IMR-90 (cell line): ENCODE measurements around the gene MKKS. TPM values are rescaled to one million over a fixed set of nuclear protein-coding genes. Genes with fewer than 3 reads are reported as not detected.

Experiments used
- ATAC-seq: fragments of 200-7000 bp; cut with Tn5 transposase; 2 replicates; pipeline ENCODE4 v1.9.1; 2020; ENCODE audit warnings: low read depth, mild to moderate bottlenecking, moderate library complexity
- BruUV-seq: library from RNA; stranded (reverse); fragments of 400-500 nt; replicated peaks from 2 replicates; lab custom pipeline; 2021; lab: Mats Ljungman, UMichigan
- CTCF ChIA-PET: fragments of 300-600 bp; formaldehyde crosslinking; extraction: SDS; loops from one replicate; lab custom pipeline; 2021; ENCODE audit warnings: antibody characterized with exemption; lab: Yijun Ruan, JAX
- POLR2A ChIA-PET: fragments of 300-600 bp; sonication (Branson Sonifier 250); formaldehyde crosslinking; loops from one replicate; lab custom pipeline; 2022; ENCODE audit warnings: antibody characterized with exemption; ENCODE audit not compliant: unreplicated experiment; lab: Charles Lee
- DNase-seq: peaks from one replicate; pipeline ENCODE4 v3.0.0; 2013
- H2AFZ ChIP-seq: replicated peaks from 2 replicates; pipeline ENCODE3; 2013; ENCODE audit warnings: low read length, mild to moderate bottlenecking; ENCODE audit not compliant: poor library complexity
- H2AK5ac ChIP-seq: 2 replicates; pipeline ENCODE4 v1.6.1; 2013; ENCODE audit warnings: low read depth, low read length, inconsistent platforms
- H2AK9ac ChIP-seq: replicated peaks from 2 replicates; pipeline ENCODE3; 2013; ENCODE audit warnings: mild to moderate bottlenecking, low read depth, low read length, moderate library complexity; ENCODE audit not compliant: poor library complexity
- H2BK120ac ChIP-seq: 2 replicates; pipeline ENCODE4 v1.6.1; 2013; ENCODE audit warnings: low read depth, low read length, inconsistent platforms
- H2BK15ac ChIP-seq: 3 replicates; pipeline ENCODE4 v1.6.1; 2013; ENCODE audit warnings: low read depth, low read length, inconsistent platforms
- H2BK20ac ChIP-seq: 2 replicates; pipeline ENCODE4 v1.6.1; 2013; ENCODE audit warnings: low read depth, mild to moderate bottlenecking, inconsistent platforms, low read length, moderate library complexity
- H2BK5ac ChIP-seq: 2 replicates; pipeline ENCODE4 v1.6.1; 2013; ENCODE audit warnings: mild to moderate bottlenecking, low read depth, low read length, inconsistent platforms; ENCODE audit not compliant: poor library complexity, severe bottlenecking
- H3K14ac ChIP-seq: replicated peaks from 2 replicates; pipeline ENCODE4 v1.6.1; 2013; ENCODE audit warnings: low read depth, low read length, inconsistent platforms
- H3K18ac ChIP-seq: 2 replicates; pipeline ENCODE4 v1.6.1; 2013; ENCODE audit warnings: low read depth, low read length, control low read depth
- H3K23ac ChIP-seq: 2 replicates; pipeline ENCODE4 v1.6.1; 2013; ENCODE audit warnings: low read depth, low read length, inconsistent platforms
- H3K27ac ChIP-seq: 2 replicates; pipeline ENCODE4 v1.5.1; 2013; ENCODE audit warnings: mild to moderate bottlenecking, control low read depth, low read length; ENCODE audit not compliant: insufficient read depth
- H3K27me3 ChIP-seq: 2 replicates; pipeline ENCODE4 v1.6.1; 2013; ENCODE audit warnings: low read length; ENCODE audit not compliant: control insufficient read depth, insufficient read depth
- H3K36me3 ChIP-seq: 2 replicates; pipeline ENCODE4 v1.6.1; 2013; ENCODE audit warnings: low read length, mixed read lengths; ENCODE audit not compliant: control insufficient read depth, insufficient read depth
- H3K4ac ChIP-seq: 2 replicates; pipeline ENCODE4 v1.6.1; 2013; ENCODE audit warnings: low read depth, low read length, inconsistent platforms
- H3K4me1 ChIP-seq: 2 replicates; pipeline ENCODE4 v1.6.1; 2013; ENCODE audit warnings: low read length, mixed read lengths; ENCODE audit not compliant: control insufficient read depth, insufficient read depth
- H3K4me2 ChIP-seq: 2 replicates; pipeline ENCODE4 v1.6.1; 2013; ENCODE audit warnings: low read depth, mild to moderate bottlenecking, control low read depth, low read length, moderate library complexity
- H3K4me3 ChIP-seq: 2 replicates; pipeline ENCODE4 v1.5.1; 2013; ENCODE audit warnings: low read depth, mild to moderate bottlenecking, control low read depth, low read length, moderate library complexity; ENCODE audit not compliant: insufficient read depth
- H3K56ac ChIP-seq: 2 replicates; pipeline ENCODE4 v1.6.1; 2013; ENCODE audit warnings: low read length, inconsistent platforms; ENCODE audit not compliant: insufficient read depth; ENCODE audit errors: extremely low read depth
- H3K79me1 ChIP-seq, 2 experiments: 2 replicates each; pipeline ENCODE4 v1.6.1; 2013; ENCODE audit warnings: low read length in 2 of 2, inconsistent platforms in 1 of 2, low read depth in 1 of 2
- H3K9ac ChIP-seq: 2 replicates; pipeline ENCODE4 v1.6.1; 2013; ENCODE audit warnings: low read depth, low read length, control low read depth
- H3K9me1 ChIP-seq: 2 replicates; pipeline ENCODE4 v1.6.1; 2013; ENCODE audit warnings: low read length, inconsistent platforms; ENCODE audit not compliant: insufficient read depth
- H3K9me3 ChIP-seq: 2 replicates; pipeline ENCODE4 v1.6.1; 2013; ENCODE audit warnings: low read length; ENCODE audit not compliant: control insufficient read depth, insufficient read depth
- H4K20me1 ChIP-seq: 2 replicates; pipeline ENCODE4 v1.6.1; 2013; ENCODE audit warnings: low read length, inconsistent platforms; ENCODE audit not compliant: insufficient read depth
- H4K5ac ChIP-seq: 2 replicates; pipeline ENCODE4 v1.6.1; 2013; ENCODE audit warnings: mild to moderate bottlenecking, low read depth, low read length, control low read depth
- H4K8ac ChIP-seq, 2 experiments: 2 replicates each; pipeline ENCODE4 v1.6.1; 2013; ENCODE audit warnings: low read depth in 2 of 2, low read length in 2 of 2, control low read depth in 1 of 2, inconsistent platforms in 1 of 2
- H4K91ac ChIP-seq: 2 replicates; pipeline ENCODE4 v1.6.1; 2013; ENCODE audit warnings: low read depth, low read length, inconsistent platforms; ENCODE audit not compliant: insufficient read depth
- BHLHE40 ChIP-seq: fragments of 150-350 bp; IDR thresholded peaks from 2 replicates; pipeline ENCODE4 v1.6.1; 2016; ENCODE audit warnings: mild to moderate bottlenecking, low read depth, low read length
- CEBPB ChIP-seq: IDR thresholded peaks from 2 replicates; pipeline ENCODE4 v1.6.1; 2012; ENCODE audit warnings: low read depth, low read length, improper control_type of control experiment
- CHD1 ChIP-seq: IDR thresholded peaks from 2 replicates; pipeline ENCODE4 v1.6.1; 2012; ENCODE audit warnings: low read depth, low read length, improper control_type of control experiment
- CTCF ChIP-seq: conservative IDR thresholded peaks from 2 replicates; pipeline ENCODE4 v1.5.1; 2012; ENCODE audit warnings: mild to moderate bottlenecking, low read depth, low read length, improper control_type of control experiment
- ELK1 ChIP-seq: fragments of 150-350 bp; IDR thresholded peaks from 2 replicates; pipeline ENCODE4 v1.6.1; 2016; ENCODE audit warnings: low read depth, mild to moderate bottlenecking, low read length, moderate library complexity, borderline replicate concordance
- FOS ChIP-seq: fragments of 150-350 bp; IDR thresholded peaks from 2 replicates; pipeline ENCODE4 v1.6.1; 2016; ENCODE audit warnings: low read depth, low read length
- MAZ ChIP-seq: IDR thresholded peaks from 2 replicates; pipeline ENCODE4 v1.6.1; 2012; ENCODE audit warnings: low read depth, mild to moderate bottlenecking, low read length, improper control_type of control experiment, moderate library complexity, borderline replicate concordance
- MXI1 ChIP-seq: IDR thresholded peaks from 2 replicates; pipeline ENCODE4 v1.6.1; 2012; ENCODE audit warnings: low read depth, mild to moderate bottlenecking, low read length, moderate library complexity, borderline replicate concordance
- NFE2L2 ChIP-seq: fragments of 150-350 bp; IDR thresholded peaks from 2 replicates; pipeline ENCODE4 v1.6.1; 2016; ENCODE audit warnings: low read depth, mild to moderate bottlenecking, low read length
- POLR2A ChIP-seq: IDR thresholded peaks from 2 replicates; pipeline ENCODE4 v1.6.1; 2012; ENCODE audit warnings: mild to moderate bottlenecking, low read depth, low read length
- RAD21 ChIP-seq: IDR thresholded peaks from 2 replicates; pipeline ENCODE4 v1.6.1; 2012; ENCODE audit warnings: low read length, improper control_type of control experiment
- RCOR1 ChIP-seq: IDR thresholded peaks from 2 replicates; pipeline ENCODE4 v1.6.1; 2012; ENCODE audit warnings: mild to moderate bottlenecking, low read length, improper control_type of control experiment; ENCODE audit not compliant: insufficient replicate concordance
- RFX5 ChIP-seq: IDR thresholded peaks from 2 replicates; pipeline ENCODE4 v1.8.0; 2012; ENCODE audit warnings: low read depth, mild to moderate bottlenecking, low read length, moderate library complexity
- SMC3 ChIP-seq: fragments of 150-350 bp; IDR thresholded peaks from 2 replicates; pipeline ENCODE4 v1.6.1; 2016; ENCODE audit warnings: low read depth, mild to moderate bottlenecking, antibody characterized with exemption, low read length, moderate library complexity
- WGBS, 2 experiments: methylation state at CpG; one replicate each; pipeline versions ENCODE4 v1.1.5 to v1.1.7; 2013; ENCODE audit warnings: missing lambda C conversion rate in 2 of 2; ENCODE audit not compliant: insufficient read length in 1 of 2; ENCODE audit errors: extremely low coverage in 2 of 2; 5-methylcytosine and 5-hydroxymethylcytosine counted together
- dilution Hi-C: fragments of 300-500 bp; cut with HindIII; formaldehyde crosslinking; loops from one replicate; pipeline ENCODE4 v1.14.3; 2018; ENCODE audit warnings: low sequenced_read_pairs; ENCODE audit not compliant: unreplicated experiment
- in situ Hi-C: fragments of 300-500 bp; cut with MboI; formaldehyde crosslinking; loops from 3 replicates; pipeline ENCODE4 v1.14.3; 2019; ENCODE audit warnings: low sequenced_read_pairs, inconsistent platforms, mixed read lengths
- intact Hi-C: fragments of 100-400 bp; cut with micrococcal nuclease; formaldehyde crosslinking; loops from 2 replicates; pipeline ENCODE4 v1.10.0; 2022
- polyA plus RNA-seq, 3 experiments: library from polyadenylated mRNA; depleted of rRNA; stranded (reverse); fragments of >200 nt; gene quantifications; 2 replicates each; pipeline ENCODE4 v1.2.3, GENCODE V29; 2012; ENCODE audit warnings: low replicate concordance in 1 of 3
- total RNA-seq: library from RNA; depleted of rRNA; stranded (reverse); fragments of >200 nt; gene quantifications from 2 replicates; pipeline ENCODE4 v1.2.3, GENCODE V29; 2012

The MKKS gene
- total and polyA plus RNA-seq, 2 of the 4 experiments (the other 2 are of a cell fraction), result 6.9 to 7.5 TPM

- Histone ChIP-seq H4K20me1 (no peaks in the 10 kb centered on the region), H3K56ac (no peak overlapping the region), H2AK5ac (no peak overlapping the region), H3K4ac (no peak overlapping the region), H3K14ac (no peak overlapping the region), H2BK15ac (no peak overlapping the region), H2BK20ac (no peak overlapping the region), H4K8ac (peak overlapping the region in 1 of 2 experiments; percentile 44; a peak in 1 of 4 replicates), H3K27ac (no peak overlapping the region), H3K79me1 (peaks cover 14 to 30% of the 10 kb centered on the region in 2 experiments; a peak in 3 of 4 replicates), H3K4me2 (peak overlapping the region; percentile 38), H3K9me1 (peaks cover 7% of the 10 kb centered on the region), H3K9ac (peak overlapping the region; percentile 20; the same call in 1 of the 2 replicates), H2BK120ac (no peak overlapping the region), H2AFZ (no peak overlapping the region), H3K18ac (no peak overlapping the region), H4K91ac (no peak overlapping the region), H2BK5ac (no peak overlapping the region), H3K36me3 (no peaks in the 10 kb centered on the region), H3K9me3 (no peaks in the 10 kb centered on the region), H3K27me3 (no peaks in the 10 kb centered on the region), H4K5ac (no peak overlapping the region), H3K4me1 (no peaks in the 10 kb centered on the region; the same call in 1 of the 2 replicates), H3K4me3 (no peak overlapping the region), H3K23ac (no peak overlapping the region), H2AK9ac (no peak overlapping the region)
- TF ChIP-seq POLR2A (no peak), BHLHE40 (no peak), RFX5 (no peak), CHD1 (no peak), ELK1 (no peak), SMC3 (no peak), RAD21 (0 out of 2 replicates have a peak, but pooled peaks have one; percentile 22), MXI1 (no peak), CTCF (no peak), FOS (peak; percentile 79), CEBPB (peak; percentile 45; the same call in 1 of the 2 replicates), NFE2L2 (no peak), RCOR1 (no peak), MAZ (no peak)
- ChIA-PET CTCF (no interaction called here), POLR2A (no interaction called here)
- in situ Hi-C loops, result no loop called here
- BruUV-seq, result no TSS peak
- no CpG with 5 or more reads among the region's 3 CpGs for WGBS, 2 experiments
- peak; percentile 84 for DNase-seq
- peak; percentile 92 for ATAC-seq
- dilution Hi-C loops, result no loop called here
- intact Hi-C loops, result no loop called here
Observed at GRCh38 chr20:10447028-10447427, 13.0 kb upstream of the MKKS start.
